Hematopoietic multipotent progenitor cell treated with erythropoietin and hydrocortisone succinate and interleukin-3 and kit ligand, for 17 days (in vitro differentiated cells): ENCODE results near the gene FBXO31.
"Not testable (repeated sequence)": the region's sequence is repeated elsewhere in the genome, so short reads cannot be mapped to it uniquely, and the experiment has no call there.

Experiments used
- DNase-seq: peaks from one replicate; pipeline ENCODE4 v3.0.0-alpha.2; 2015; ENCODE audit warnings: low spot score

The FBXO31 gene

DNA sequence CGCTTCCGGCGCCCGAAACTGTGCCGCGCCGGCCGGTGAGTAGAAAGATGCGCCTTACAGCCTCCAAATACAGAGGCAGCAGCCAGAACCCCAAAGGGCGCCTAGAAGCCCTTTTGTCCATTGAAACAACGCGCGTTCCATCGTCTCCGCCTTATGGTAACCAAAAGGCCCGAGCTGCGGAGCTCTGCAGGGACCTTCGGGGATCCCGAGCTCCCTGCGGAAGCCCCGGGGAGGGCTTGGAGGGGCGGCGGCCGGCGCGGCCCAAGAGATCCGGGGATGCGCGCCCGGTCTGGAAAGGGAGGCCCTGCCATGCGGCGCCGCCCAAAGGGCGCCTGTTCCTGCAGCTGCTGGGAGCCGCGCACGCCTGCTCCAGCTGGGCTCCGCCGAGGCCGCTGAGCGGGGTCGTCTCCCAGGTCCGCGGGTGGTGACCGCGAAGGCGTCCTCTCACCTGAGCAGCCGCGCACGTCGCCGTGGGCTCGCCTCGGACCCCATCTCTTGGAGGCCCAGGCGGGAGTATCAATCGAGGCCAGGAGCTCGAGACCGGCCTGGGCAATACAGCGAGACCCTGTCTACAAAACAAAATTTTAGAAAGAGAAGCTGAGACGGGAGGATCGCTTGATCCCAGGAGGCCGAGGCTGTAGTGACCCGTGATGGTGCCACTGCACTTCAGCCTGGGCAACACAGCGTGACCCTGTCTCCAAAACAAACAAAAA, 742 bp upstream of the FBXO31 start:
- no peak for DNase-seq

DNA sequence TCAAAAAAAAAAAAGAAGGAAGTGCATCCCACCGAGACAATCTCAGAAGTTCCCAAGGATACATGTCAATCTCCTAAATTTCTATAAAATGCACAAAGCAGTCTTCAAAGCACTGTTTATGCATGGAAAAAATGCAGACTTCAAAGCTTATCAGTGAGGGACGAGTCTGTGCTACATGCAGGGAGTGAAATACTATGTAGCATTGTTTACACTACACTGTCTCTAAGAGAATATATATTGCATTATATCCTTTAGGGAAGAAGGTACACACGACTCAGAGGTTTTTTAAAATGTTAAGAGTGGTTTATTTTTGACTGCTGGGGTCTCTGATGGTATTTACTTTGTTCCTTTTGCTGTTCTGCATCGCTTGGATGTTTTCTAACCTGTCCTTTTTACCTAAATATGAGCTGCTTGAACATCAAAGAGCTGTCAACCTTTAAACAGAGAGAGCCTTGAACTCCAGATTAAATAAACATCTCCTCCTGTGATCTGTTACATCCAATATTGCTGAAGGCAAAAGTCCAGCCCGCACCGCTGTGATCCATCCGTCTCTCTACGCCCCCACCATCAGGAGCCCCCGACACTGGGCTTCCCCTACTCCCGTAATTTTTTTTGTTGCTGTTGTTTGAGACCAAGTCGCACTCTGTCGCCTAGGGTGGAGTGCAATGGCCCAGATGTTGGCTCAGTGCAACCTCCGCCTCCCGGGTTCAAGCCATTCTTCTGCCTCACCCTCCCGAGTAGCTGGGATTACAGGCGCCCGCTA, 1.4 kb downstream of the FBXO31 start:
- DNase-seq: no peak

DNA sequence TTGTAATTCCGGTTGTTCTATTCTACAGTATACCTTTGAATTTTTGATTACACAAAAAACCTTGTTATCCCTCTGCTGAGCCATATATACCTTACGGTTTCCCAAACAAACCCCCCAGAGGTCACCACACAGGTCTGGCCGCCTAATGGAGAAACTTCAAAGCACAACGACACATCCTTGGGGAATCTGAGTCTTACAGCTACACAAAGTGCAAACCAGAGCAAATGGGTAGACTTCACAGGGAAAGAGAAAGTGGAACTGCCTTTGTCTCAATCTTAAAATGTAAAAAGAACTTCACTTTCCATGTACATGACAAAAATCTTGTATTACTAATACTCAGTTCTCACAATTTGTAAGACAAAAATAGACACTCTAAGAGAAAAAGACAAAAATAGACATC, 2.7 kb downstream of the FBXO31 start:
- no peak for DNase-seq

DNA sequence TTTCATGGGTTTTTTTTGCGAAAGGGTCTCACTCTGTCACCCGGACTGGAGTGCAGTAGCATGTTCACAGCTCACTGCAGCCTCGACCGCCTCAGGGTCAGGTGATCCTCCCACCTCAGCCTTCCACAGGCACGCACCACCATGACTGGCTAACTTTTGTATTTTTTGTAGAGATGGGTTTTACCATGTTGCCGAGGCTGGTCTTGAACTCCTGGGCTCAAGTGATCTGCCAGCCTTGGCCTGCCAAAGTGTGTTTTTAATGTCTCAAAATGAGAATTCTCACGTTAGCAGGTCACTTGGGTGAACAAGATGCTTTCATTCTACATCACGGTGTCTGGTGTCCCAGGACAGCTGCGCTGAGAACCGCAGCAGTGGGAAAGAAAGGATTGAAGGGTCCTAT, 3.2 kb downstream of the FBXO31 start:
- no peak for DNase-seq

DNA sequence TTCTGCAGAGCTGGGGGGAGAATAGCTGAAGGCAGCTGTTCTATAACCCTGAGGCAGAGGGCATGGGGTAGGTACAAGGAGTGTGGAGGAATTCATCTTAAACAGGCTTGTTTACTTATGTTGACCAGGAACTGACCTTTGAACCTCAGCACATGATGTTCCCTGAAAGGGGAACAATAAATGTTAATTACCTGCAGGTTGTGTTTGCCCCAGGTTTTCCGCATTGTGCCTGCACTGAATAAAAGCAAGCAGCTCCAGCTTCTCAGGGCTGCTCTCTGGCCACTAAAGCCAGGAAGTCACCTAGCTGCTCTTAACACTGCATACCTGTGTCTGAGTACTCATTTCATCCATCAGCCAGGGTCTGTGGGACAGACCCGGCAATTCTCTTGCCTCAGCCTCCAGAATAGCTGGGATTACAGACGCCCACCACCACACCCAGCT, 4.2 kb downstream of the FBXO31 start:
- DNase-seq: not testable (repeated sequence)

DNA sequence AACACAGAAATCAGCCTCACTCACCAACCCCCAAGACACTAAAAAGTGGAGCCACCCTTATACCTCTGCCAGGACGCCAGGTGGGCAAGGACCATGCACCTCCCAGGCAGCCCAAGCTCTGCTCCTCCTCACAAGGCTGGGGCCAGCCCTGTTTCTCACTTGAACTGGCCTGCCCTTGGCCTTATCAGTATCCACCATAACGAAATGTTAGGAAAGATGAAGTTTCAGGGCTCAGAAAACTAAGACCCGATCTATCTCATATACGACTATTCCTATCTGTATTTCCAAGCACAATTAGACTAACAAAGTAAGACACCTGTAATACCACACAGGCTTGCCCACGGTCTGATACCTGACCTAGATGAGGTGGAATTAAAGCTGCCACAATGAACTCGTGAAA, 6.9 kb downstream of the FBXO31 start:
- peak; percentile 59 for DNase-seq

DNA sequence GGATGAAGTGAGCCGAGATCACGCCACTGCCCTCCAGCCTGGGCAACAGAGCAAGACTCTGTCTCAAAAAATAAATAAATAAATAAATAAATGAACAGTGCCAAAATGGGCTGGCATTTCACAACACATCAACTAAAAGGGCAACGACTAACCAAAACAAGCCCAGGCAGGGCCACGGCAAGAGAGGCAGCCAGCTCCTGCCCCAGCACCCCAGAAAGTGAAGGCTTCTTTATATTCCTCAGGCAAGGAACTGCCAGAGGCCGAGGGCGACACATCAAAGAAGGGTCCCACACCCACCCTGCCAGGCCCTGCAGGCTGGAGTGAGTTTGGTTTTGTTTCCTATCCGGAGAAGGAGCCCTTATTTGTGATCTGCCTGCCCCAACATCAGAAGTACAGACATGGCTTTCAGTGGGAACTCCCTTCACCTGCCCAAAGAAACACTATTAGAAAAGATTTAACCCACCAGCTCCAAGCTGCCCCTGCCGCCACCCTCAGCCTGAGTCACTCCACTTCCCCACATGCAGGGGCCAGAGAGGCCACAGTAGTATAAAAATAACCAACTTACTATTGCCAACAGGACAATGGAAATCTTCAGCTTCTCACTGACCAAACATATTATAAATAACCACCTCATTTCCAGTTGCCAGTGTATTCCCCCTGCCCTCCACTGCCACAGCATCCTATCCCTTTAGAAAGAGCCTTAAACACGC, 8.0 kb downstream of the FBXO31 start:
- no peak for DNase-seq

DNA sequence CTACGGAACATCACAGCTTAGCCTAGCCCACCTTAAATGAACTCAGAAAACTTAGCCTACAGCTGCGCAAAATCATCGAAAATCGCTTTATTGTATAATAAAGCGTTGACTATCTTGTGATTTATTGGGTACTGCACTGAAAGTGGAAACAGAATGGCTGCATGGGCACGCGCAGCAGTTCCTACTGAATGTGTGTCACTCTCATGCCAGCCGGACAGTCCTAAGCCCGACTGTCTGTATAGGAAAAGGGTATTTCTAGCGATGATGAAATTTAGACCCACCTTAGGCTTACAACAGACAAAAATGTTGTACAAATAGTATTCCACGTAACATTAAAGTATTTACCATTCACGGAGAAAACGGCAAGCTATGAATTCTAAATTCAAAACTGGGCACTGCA, 9.3 kb downstream of the FBXO31 start:
- DNase-seq: no peak

DNA sequence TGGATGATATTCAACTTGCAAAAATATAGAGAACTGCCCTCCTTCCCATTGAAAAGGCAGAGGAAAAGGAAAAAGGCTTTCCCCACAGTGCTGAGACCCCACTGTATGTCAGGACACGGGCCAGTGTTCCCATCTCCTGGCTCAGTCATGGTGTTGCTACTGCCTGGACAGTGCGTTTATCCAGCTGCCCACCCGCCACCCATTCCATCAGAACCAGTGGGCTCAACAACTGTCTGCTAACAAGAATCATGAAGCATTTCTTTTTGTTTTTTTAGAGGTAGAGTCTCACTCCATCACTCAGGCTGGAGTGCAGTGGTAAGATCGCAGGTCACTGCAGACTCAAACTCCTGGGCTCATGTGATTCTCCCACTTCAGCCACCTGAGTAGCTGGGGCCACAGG, 11.3 kb downstream of the FBXO31 start:
- DNase-seq: no peak

DNA sequence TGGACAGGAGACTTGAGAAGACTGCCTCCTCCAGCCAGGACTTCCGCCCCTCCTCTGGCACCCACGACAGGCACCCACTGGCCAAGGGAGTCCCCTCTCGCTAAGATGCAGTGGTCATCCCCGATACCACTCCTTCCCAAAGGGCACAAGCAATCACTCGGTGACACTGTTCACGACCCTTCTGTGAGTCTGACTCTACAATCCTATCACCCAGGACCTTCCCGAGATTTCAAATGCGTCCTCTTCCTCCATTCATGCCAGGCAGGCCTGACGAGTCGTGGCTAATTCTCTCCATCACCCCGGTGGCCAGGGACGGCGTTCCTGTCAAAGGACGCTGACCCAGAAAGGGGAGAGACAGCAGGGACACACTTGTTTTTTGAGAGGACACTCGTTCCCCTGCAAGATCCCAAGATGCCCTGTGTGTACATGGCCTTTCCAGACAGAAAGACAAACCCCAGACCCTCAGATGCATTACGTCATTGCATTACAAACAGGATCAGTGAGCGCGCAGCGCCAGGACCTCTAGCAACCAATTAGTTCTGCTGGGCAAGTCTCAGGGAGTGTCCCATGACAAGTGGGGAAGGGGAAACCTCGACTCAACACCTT, 12.2 kb downstream of the FBXO31 start:
- no peak for DNase-seq

DNA sequence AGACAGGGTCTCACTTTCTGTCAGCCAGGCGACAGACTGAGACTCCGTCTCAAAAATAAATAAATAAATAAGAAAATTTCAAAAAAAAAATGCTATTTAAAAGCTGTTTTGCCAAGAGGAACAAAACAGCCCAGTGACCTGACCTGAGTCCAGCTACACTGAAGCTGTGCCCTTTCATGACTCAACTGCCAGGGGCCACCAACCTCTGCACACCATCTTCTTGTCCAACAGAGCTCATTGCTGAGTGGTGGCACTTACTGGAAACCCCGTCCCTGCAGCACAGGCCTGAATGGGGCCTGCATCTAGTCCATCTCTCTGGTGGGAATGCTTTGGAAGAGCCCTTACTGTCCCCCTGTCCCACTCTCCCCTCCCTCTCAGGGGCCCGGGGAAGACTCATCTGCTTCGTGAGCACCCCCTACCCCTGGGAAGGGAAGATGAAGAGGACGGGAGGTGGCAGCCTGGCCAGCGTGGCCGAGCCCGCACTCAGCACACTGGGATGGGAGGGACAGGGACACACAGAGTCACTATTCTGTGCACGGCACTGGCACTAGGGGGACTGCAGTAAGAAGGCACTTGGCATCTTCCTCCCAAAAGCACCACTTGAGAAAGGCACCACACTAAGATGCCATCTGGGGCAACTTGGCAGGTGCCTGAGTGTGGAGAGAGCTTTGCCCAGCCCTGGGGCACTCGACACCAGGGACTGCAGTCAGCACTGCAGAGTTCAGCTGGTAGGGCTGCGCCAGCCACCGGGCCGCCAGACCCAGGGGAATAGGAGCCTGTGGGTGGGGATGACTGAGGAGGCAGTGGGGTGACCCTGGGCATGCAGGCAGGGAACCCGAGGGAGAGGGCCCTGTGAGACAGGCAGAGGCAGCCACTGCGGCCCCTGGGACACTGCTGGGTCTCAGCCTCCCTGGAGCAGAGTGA, 13.5 kb downstream of the FBXO31 start:
- DNase-seq: no peak

DNA sequence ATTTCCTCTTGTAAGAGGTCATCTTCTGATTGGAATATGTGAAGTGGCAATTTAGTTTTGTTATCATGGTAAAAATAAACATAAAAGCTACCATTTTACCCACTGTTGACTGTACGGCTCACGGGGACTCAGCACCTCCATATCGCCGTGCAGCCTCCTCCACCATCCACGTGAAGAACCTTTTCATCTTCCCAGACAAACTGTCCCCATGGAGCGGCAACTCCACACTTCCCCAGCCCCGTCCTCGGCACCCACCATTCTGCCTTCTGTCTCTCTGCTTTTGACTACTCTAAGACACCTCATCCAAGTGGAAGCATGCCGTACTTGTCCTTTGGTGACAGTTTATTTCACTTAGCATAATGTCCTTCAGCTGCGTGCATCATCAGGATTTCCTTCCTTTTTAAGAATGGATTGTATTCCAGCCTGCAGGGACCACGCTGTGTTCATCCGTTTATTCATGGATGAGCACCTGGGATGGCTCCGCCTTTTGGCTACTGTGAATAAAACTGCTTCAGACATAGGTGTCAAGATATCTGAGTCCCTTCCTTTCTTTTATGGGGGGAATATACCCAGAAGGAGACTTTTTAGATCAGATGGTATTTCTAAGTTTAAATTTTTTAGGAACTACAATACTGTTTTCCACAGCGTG, 14.3 kb downstream of the FBXO31 start:
- DNase-seq: no peak

DNA sequence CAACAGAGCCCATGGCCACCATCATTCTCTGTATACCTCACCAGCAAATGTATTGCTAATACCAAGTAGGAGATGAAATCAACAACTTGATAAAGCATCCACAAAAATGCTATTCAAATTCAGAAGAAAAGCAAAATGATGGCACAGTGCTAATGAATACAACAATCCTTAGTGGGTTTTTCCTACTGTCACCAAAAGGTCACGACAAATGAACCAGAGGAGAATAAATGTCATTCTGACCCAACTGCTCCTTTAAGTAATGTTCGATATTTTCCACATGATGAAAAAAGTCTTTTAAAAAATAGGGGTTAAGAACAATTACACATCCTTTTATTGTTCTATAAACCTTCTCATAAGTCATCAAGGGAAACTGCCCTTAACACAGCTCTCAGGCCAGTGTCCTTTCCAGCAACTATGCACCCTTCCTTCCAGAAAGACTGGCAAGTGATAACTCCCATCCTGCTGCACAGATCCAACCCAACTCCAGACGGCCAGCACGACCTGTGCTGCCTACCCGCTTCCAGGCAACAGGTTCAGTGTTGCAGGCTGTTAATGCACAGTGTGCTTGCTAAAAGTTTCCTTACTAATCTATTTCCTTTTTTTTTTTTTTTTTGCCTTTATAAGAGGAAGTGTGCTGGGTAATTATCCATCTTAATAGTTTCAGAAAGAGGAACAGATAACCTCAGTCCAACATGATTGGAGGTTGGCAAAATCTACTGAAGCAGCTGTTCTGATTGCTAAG, 15.4 kb downstream of the FBXO31 start:
- no peak for DNase-seq

DNA sequence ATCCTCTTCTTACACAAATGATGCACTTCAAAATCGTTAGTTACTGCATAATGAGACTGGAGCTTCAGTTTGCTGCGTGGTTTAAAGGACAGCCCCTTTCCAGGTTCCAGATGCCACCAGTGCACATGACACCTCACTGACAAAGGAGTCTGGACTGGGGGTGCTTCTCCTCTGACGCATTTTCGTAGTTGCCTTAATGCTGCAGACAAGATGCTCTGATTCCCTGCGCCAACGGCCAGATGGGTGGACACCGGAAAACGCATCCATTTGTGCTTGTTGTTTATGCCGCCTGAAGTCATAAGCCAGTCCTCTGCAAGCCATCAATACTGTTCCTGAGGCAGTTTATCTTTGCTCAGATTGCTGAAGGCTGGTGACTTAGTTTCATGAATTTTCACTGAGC, 16.0 kb downstream of the FBXO31 start:
- DNase-seq: no peak

DNA sequence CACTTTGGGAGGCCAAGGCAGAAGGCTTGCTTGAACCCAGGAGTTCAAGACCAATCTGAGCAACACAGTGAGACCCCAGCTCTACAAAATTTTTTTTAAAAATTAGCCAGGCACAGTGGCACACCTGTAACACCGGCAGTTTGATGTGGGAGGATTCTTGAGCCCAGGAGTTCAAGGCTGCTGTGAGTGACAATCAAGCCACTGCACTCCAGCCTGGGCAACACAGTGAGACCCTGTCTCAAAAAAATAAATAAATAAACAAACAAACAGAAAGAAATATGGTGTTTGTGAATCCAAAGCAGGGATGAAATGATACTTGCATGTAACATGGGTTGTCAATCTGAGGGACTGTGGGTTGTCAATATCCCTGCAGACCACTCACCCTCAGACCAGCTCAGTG, 16.6 kb downstream of the FBXO31 start:
- no peak for DNase-seq

DNA sequence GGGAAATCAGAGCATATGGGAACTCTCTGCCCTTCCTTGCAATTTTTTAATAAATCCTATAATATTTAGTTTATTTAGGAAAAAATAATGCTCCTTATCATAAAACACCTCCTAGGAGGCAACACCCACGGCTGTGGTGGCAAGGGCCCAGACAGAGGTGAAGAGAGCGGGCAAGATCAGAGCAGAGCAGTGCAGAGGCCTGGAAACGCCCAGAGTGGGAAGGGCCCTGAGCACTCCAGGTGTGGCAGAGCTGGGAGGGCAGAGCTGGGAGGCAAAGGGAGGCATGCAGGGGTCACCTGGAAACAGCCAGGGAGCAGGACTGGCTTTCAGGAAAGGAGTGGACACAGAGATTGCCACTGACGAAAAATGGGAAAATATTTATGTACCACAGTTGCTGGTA, 17.3 kb downstream of the FBXO31 start:
- DNase-seq: no peak

DNA sequence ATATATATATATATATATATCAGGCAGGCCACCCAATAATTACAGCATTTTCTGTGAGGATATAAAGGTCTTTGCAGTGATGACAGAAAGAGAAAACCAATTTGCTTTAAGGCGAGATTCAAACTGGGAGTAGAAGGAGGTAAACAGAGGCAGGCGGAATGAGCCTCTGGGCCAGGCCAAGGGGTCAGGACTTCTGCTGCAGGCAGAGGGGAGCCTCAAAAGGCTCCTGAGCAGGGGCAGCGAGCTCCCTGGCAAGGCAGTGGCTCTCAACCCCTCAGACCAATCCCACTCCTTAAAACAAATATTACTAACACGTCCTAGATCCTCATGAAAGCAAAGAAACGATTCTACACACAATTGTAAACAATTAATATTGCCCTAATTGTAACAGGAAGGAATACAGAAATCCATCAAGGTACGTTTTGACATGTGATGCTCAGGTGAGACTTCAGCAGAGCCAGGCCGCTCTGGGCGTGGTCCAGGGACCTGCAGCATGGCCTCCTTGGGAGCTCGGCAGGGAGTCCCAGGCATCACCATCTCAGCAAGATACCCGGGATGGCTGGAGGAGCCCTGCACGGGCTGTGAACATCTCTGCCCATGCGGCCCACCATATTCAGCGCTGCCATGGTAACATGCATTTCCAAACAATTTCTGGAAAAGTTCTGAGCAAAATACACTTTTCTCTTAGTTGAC, 18.4 kb downstream of the FBXO31 start:
- no peak for DNase-seq

DNA sequence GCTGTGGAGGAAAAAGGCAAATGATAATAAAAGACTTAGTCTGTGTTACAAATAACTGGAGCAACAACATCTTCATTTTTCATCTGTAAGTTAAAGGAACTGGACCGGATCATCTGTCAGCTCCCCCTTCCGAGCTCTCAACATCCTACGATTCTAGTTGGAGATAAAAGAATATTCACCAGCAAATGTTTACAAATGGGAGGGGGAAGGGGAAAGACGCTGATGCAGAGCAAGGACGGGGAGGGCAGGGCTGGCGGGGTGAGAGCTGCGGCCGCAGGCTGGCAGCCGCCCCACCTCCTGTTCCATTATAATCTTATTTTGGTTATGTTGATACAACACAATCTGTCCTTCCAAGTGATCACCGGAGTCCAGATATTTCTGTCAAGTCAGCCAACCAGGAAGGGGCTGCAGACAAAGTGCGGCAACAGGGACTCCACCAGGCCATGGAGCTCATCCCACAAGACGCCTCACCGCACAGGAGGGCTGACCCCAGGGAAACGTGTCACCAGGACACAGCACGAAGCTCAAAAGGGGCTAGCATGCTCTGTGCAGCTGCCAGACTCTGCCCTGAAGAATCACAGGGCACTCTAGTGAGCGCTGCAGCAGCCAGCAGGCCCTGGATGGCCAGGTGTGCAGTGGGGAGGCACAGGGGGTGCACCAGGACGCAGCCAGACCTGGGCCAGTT, 19.7 kb downstream of the FBXO31 start:
- DNase-seq: no peak
